SK-N-SH treated with all-trans-retinoic acid at 6 μM for 48 hours (cell line): ENCODE measurements around the gene SF3B5.

ENCODE experiments used
- ARNTL ChIP-seq: fragments of 450-650 bp; formaldehyde crosslinking; IDR thresholded peaks from 2 replicates; pipeline ENCODE4 v1.5.0; 2020; ENCODE audit warnings: low read depth, mild to moderate bottlenecking, moderate library complexity, borderline replicate concordance
- BACH2 ChIP-seq: fragments of 250-450 bp; sonication (Bioruptor Pico); IDR thresholded peaks from 2 replicates; pipeline ENCODE4 v1.9.0; 2021; ENCODE audit warnings: mild to moderate bottlenecking, borderline replicate concordance
- CREB5 ChIP-seq: fragments of 250-450 bp; sonication (Bioruptor Pico); IDR thresholded peaks from 2 replicates; pipeline ENCODE4 v1.5.1; 2020; ENCODE audit warnings: low read depth, mild to moderate bottlenecking, moderate library complexity
- ESRRG ChIP-seq: fragments of 250-450 bp; sonication (Bioruptor Pico); IDR thresholded peaks from 2 replicates; pipeline ENCODE4 v1.6.1; 2021; ENCODE audit warnings: mild to moderate bottlenecking
- OSR1 ChIP-seq: fragments of 250-450 bp; sonication (Bioruptor Pico); IDR thresholded peaks from 2 replicates; pipeline ENCODE4 v1.8.0; 2022; ENCODE audit warnings: moderate library complexity, mild to moderate bottlenecking, inconsistent platforms
- PATZ1 ChIP-seq: fragments of 250-450 bp; sonication (Bioruptor Pico); IDR thresholded peaks from 2 replicates; pipeline ENCODE4 v1.8.0; 2020; ENCODE audit warnings: mild to moderate bottlenecking, moderate library complexity, borderline replicate concordance
- SNAI2 ChIP-seq: fragments of 250-450 bp; sonication (Bioruptor Pico); IDR thresholded peaks from 2 replicates; pipeline ENCODE4 v1.5.0; 2020; ENCODE audit warnings: mild to moderate bottlenecking, moderate library complexity
- ZC3H10 ChIP-seq: fragments of 250-450 bp; sonication (Bioruptor Pico); IDR thresholded peaks from 2 replicates; pipeline ENCODE4 v1.5.1; 2021; ENCODE audit warnings: mild to moderate bottlenecking, moderate library complexity
- ZFP3 ChIP-seq: fragments of 250-450 bp; sonication (Bioruptor Pico); IDR thresholded peaks from 2 replicates; pipeline ENCODE4 v1.5.0; 2020; ENCODE audit warnings: mild to moderate bottlenecking, moderate library complexity
- ZFP30 ChIP-seq: fragments of 450-650 bp; formaldehyde crosslinking; IDR thresholded peaks from 2 replicates; pipeline ENCODE4 v1.5.0; 2022; ENCODE audit warnings: mild to moderate bottlenecking, moderate library complexity
- ZNF565 ChIP-seq: fragments of 450-650 bp; formaldehyde crosslinking; conservative IDR thresholded peaks from 2 replicates; pipeline ENCODE4 v1.5.0; 2020; ENCODE audit warnings: low read depth, mild to moderate bottlenecking, moderate library complexity
- ZNF70 ChIP-seq: fragments of 450-650 bp; formaldehyde crosslinking; IDR thresholded peaks from 2 replicates; pipeline ENCODE4 v1.5.0; 2020; ENCODE audit warnings: mild to moderate bottlenecking, moderate library complexity
- ZNF8 ChIP-seq: fragments of 450-650 bp; formaldehyde crosslinking; IDR thresholded peaks from 2 replicates; pipeline ENCODE4 v1.5.0; 2020; ENCODE audit warnings: mild to moderate bottlenecking, moderate library complexity
- TF ChIP-seq, protein P1 (sequence below): fragments of 250-450 bp; sonication (Bioruptor Pico); IDR thresholded peaks from 2 replicates; pipeline ENCODE4 v1.5.1; 2021; ENCODE audit warnings: mild to moderate bottlenecking, moderate library complexity

GRCh38 chr6:144122861-144123260 is 27.5 kb upstream of the SF3B5 start:
- TF ChIP-seq OSR1 (CRISPR knock-in tag) (no peak), PATZ1 (CRISPR knock-in tag) (no peak), BACH2 (no peak), ZFP30 (CRISPR knock-in tag) (no peak), ESRRG (CRISPR knock-in tag) (no peak), ARNTL (CRISPR knock-in tag) (no peak), ZFP3 (no peak), ZNF70 (CRISPR knock-in tag) (no peak), ZNF565 (CRISPR knock-in tag) (no peak), ZNF8 (CRISPR knock-in tag) (no peak), SNAI2 (CRISPR knock-in tag) (no peak), CREB5 (CRISPR knock-in tag) (no peak), ZC3H10 (no peak)
- TF ChIP-seq, protein P1, sequence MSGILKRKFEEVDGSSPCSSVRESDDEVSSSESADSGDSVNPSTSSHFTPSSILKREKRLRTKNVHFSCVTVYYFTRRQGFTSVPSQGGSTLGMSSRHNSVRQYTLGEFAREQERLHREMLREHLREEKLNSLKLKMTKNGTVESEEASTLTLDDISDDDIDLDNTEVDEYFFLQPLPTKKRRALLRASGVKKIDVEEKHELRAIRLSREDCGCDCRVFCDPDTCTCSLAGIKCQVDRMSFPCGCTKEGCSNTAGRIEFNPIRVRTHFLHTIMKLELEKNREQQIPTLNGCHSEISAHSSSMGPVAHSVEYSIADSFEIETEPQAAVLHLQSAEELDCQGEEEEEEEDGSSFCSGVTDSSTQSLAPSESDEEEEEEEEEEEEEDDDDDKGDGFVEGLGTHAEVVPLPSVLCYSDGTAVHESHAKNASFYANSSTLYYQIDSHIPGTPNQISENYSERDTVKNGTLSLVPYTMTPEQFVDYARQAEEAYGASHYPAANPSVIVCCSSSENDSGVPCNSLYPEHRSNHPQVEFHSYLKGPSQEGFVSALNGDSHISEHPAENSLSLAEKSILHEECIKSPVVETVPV (CRISPR knock-in tag) = no peak
